ENCODE results near the gene GABPB1. TPM values are rescaled to one million over a fixed set of nuclear protein-coding genes. Genes with fewer than 3 reads are reported as not detected.

Gene GABPB1
- total RNA-seq, 4 donors from 2014 or later, result 7.4 to 11.5 (median 8.7) TPM

DNA sequence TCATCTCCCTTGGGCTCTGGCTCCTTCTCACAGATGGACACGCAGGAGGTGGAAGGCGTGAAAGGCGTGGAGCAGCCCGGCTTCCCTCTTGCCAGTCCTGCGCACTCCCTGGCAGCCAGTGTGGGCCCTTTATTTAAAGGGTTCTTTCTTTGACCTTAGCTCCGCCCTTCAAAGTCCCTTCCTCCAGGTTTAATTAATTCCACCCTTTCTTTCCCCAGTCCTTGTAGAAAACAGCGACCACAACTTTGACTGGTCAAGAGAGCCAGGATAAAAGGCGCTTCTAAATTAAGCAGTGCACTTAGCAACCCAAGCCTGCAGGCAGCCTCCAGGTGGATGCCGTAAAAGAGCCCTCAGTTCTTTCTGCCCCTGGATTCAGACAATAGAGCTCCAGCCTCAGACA, 89.4 kb downstream of the GABPB1 start, which contains the start of gene HDC:
TSS of gene HDC (minus strand) at position 107 of the 400 bp plus-strand sequence. CDS start at position 4, 103 bp downstream.
- intact Hi-C loops (cut with DNase I; ENCODE audit: low total_unique reads) (no loop called here), in situ Hi-C loops (cut with MboI; ENCODE audit: low sequenced_read_pairs in 4 of 4) (no loop called here)
- DNase-seq, result no peak
- Histone ChIP-seq H3K27me3 (no peaks in the 10 kb centered on the region), H3K9me3 (no peaks in the 10 kb centered on the region), H3K36me3 (no peaks in the 10 kb centered on the region), H3K27ac (no peak within 1 kb of the TSS), H3K4me1 (no peaks in the 10 kb centered on the region), H3K4me3 (no peak within 1 kb of the TSS)
- no peak for ATAC-seq
- TF ChIP-seq, protein P1, sequence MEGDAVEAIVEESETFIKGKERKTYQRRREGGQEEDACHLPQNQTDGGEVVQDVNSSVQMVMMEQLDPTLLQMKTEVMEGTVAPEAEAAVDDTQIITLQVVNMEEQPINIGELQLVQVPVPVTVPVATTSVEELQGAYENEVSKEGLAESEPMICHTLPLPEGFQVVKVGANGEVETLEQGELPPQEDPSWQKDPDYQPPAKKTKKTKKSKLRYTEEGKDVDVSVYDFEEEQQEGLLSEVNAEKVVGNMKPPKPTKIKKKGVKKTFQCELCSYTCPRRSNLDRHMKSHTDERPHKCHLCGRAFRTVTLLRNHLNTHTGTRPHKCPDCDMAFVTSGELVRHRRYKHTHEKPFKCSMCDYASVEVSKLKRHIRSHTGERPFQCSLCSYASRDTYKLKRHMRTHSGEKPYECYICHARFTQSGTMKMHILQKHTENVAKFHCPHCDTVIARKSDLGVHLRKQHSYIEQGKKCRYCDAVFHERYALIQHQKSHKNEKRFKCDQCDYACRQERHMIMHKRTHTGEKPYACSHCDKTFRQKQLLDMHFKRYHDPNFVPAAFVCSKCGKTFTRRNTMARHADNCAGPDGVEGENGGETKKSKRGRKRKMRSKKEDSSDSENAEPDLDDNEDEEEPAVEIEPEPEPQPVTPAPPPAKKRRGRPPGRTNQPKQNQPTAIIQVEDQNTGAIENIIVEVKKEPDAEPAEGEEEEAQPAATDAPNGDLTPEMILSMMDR (IDR thresholded peaks at IDR 0.05 in 4 of 5, conservative IDR thresholded peaks at IDR 0.05 in 1 of 5), result no peak
- no peak for TF ChIP-seq POLR2A (IDR thresholded peaks at IDR 0.05)

DNA sequence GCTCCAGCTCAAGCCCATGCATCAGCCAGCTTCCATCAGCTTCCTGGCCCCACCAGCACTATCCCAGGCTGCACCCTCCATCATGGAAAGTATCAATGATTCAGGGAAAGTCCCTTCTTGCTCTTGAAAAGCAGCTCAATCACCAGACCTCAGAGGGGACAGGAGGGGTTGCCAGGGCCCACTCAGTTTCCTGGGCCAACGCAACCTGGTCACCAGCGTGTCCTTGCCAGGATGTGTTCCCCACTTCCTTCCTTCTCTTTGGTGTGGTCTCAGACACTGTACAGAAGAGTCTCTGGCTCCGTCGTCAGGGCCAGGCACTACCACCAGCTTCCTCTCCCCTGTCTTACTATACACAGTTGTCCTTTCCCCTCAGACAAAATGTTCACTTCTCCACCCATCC, 92.5 kb downstream of the GABPB1 start:
- intact Hi-C loops (cut with DNase I; ENCODE audit: low total_unique reads), result no loop called here
- no peak for ATAC-seq
- TF ChIP-seq, protein P1 (IDR thresholded peaks at IDR 0.05 in 4 of 5, conservative IDR thresholded peaks at IDR 0.05 in 1 of 5), result no peak
- TF ChIP-seq POLR2A (IDR thresholded peaks at IDR 0.05), result no peak

DNA sequence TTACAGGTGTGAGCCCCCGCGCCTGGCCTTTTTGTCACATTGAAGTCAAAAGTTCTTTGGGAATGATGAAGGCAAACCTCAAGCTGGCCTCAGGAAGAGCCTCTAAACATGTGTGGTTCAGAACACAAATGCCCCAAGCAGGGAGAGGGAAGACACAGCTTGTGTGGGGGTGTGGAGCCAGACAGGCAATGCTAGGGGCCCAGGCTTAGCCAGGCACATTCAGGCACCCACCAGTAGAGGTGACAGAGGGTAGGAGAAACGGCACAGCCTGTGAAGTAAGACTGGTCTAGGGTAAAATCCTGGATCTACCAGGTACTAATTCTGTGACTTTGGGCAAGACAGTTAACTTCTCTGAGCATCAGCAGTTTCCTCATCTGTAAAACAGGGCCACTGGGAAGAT, 93.0 kb downstream of the GABPB1 start:
- H3K27ac ChIP-seq, result no peak overlapping the region
- no peaks in the 10 kb centered on the region for H3K36me3 ChIP-seq
- no peaks in the 10 kb centered on the region for H3K9me3 ChIP-seq
- intact Hi-C loops (cut with DNase I; ENCODE audit: low total_unique reads) (no loop called here), in situ Hi-C loops (cut with MboI; ENCODE audit: low sequenced_read_pairs in 4 of 4) (no loop called here)
- no peaks in the 10 kb centered on the region for H3K4me1 ChIP-seq
- DNase-seq, result no peak
- no peak overlapping the region for H3K4me3 ChIP-seq
- TF ChIP-seq POLR2A (IDR thresholded peaks at IDR 0.05), result no peak
- TF ChIP-seq, protein P1 (IDR thresholded peaks at IDR 0.05 in 4 of 5, conservative IDR thresholded peaks at IDR 0.05 in 1 of 5), result no peak
- H3K27me3 ChIP-seq, result no peaks in the 10 kb centered on the region
- ATAC-seq, result no peak

More for the DNA sequence above, 92.5 kb downstream of the GABPB1 start:
- Histone ChIP-seq H3K27ac (no peak overlapping the region), H3K4me1 (no peaks in the 10 kb centered on the region), H3K9me3 (no peaks in the 10 kb centered on the region), H3K27me3 (no peaks in the 10 kb centered on the region), H3K36me3 (no peaks in the 10 kb centered on the region), H3K4me3 (no peak overlapping the region)
- no peak for DNase-seq
- in situ Hi-C loops (cut with MboI; ENCODE audit: low sequenced_read_pairs in 4 of 4), result no loop called here

DNA sequence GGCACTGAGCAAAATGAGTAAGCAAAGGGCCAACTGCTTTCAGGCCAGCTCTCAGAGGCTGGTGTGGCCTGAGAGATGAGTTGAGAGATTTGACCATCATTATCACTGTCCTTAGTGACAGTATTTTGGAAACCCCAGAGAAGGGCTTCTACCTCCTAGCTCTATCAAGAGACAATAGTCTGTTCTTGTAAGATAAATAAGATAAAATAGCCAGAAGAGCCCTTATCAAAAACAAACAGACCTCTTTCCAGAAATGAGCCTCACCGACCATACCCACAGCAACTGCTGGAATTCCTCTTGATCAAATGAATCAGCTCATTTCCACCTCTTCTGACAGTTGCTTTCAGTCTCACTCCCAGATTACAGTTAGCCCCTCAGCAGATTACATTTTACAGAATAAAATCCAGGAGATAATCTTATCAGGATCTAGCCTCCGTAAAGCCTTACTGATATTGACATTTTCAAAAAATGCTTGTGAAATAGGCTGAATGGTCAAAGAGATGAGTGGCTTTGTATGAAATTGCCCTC, 94.0 kb downstream of the GABPB1 start:
- Histone ChIP-seq H3K36me3 (no peaks in the 10 kb centered on the region), H3K27me3 (no peaks in the 10 kb centered on the region), H3K4me3 (no peak overlapping the region), H3K9me3 (no peaks in the 10 kb centered on the region), H3K4me1 (no peaks in the 10 kb centered on the region), H3K27ac (no peak overlapping the region)
- DNase-seq (no peak), ATAC-seq (no peak)
- no peak for TF ChIP-seq POLR2A (IDR thresholded peaks at IDR 0.05)
- in situ Hi-C loops (cut with MboI; ENCODE audit: low sequenced_read_pairs in 4 of 4), result no loop called here
- intact Hi-C loops (cut with DNase I; ENCODE audit: low total_unique reads), result no loop called here

DNA sequence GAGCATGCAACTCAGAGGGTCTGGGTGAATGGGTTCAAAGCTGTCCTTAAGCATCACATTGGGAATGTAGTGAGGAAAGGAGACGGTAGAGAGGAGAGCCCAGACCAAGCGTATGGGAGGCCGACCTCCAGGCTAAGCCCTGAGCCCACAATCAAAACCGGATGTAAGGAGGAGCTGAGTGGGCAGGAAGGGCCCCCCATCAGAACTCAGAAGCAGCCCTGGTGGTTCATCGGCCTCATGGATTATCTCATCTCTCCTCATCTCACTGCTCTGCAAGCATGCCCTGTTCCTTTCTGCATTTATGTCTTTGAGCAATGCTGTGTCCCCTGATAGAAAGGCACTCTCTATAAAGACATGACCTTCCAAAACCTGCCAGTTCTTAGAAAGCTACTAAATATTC, 95.7 kb downstream of the GABPB1 start:
- H3K4me3 ChIP-seq, result no peak overlapping the region
- no peaks in the 10 kb centered on the region for H3K27me3 ChIP-seq
- no peak for TF ChIP-seq POLR2A (IDR thresholded peaks at IDR 0.05)
- TF ChIP-seq, protein P1 (IDR thresholded peaks at IDR 0.05 in 4 of 5, conservative IDR thresholded peaks at IDR 0.05 in 1 of 5), result no peak
- no peak overlapping the region for H3K27ac ChIP-seq
- no peak for ATAC-seq
- H3K36me3 ChIP-seq, result no peaks in the 10 kb centered on the region
- H3K4me1 ChIP-seq, result no peaks in the 10 kb centered on the region
- no peak for DNase-seq
- H3K9me3 ChIP-seq, result no peaks in the 10 kb centered on the region
- in situ Hi-C loops (cut with MboI; ENCODE audit: low sequenced_read_pairs in 4 of 4), result no loop called here
- intact Hi-C loops (cut with DNase I; ENCODE audit: low total_unique reads), result no loop called here
